ENCODE results near the gene ARID5B.
"Not testable (repeated sequence)": the region's sequence is repeated elsewhere in the genome, so short reads cannot be mapped to it uniquely, and the experiment has no call there.

The ARID5B gene

DNA sequence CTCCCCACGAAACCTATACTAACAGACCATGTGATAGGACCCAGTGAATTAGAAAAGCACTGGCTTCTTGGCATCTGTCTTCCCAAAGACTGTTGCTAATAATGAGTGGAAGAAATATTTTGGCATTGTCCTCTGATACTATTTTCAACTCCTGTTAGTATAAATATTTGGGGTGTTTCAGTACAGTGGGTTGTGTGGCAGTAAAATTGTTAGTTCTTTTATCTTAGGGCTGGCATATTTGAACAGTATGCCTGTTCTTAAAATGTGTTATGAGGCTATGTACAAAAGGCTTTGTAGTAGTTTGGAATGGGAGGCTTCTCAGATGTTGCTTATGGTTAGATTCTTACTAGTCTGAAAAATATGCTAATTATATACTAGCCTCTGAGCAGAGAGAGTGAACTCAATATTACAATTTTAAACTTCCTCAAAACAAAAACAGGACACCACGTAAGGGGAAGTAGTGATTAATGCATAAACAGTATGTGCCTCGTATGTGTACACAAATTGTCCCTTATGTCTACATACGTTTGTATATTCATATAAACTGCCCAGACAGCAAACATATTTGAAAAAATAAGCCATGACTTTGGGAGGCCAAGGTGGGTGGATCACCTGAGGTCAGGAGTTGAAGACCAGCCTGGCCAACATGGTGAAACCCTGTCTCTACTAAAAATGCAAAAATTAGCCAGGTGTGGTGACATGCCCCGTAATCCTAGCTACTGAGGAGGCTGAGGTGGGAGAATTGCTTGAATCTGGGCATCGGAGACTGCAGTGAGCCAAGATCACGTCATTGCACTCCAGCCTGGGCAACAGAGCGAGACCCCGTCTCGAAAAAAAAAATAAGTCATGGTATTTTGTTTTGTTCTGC lies 115.4 kb downstream of the ARID5B start:
- no peak for DNase-seq (ENCODE audit: low read depth, low spot score)

DNA sequence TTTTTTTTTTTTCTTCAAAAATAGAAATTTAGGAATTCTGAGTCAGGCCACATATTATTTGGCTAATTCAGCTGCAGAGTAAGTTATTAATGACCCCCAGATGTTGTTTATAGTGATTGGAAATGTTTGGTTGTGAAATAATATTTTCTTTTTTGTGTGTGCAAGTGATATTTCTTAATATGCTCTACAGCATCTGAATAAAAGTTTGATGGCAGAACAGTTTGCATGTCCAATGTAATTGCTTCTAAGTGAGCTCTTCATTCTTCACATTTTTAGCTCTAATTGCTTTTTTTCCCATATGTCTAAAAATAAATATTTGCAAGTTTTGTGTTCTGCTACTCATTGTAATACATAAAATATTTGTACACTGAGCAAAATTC lies 116.0 kb downstream of the ARID5B start:
- DNase-seq (ENCODE audit: low read depth, low spot score), result no peak

DNA sequence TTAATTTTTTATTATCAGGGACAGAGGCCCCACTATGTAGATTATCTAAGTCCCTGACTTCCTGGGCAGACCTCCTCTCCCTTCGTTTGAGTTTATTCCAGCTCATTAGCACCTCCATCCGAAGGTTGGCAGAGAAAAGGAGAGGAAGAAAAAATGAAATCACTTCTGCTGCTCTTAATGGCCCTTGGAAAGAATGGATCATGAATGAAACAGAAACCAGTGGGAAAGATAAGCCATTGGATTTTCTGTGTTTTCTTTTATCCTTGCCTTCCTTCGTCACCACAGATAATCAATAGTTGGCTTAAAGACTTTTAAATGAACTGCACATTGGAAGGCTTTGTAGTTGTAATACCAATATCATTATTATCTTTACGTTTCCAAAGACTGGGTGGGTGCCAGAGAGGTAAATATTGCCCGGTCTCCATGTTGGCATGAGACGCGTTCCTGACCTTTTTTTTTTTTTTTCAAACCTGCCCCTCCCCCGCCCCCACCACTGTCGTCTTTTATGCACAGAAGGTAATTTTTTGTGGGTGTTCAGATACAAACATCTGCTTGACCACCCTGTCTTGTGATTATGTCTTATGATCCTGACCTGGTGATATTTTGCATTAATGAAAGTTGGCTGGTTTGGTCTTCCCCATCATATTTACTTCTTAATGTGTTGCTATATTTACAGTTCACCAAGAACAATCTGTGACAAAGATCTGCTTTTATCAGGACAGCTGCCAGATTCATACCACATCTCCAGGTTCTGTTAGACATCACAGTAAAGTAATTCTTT lies 116.8 kb downstream of the ARID5B start:
- no peak for DNase-seq (ENCODE audit: low read depth, low spot score)

- no peak for DNase-seq (ENCODE audit: low read depth, low spot score)
Observed at GRCh38 chr10:62019013-62019684, 117.7 kb downstream of the ARID5B start.

GRCh38 chr10:62019685-62020359 lies 118.3 kb downstream of the ARID5B start:
- DNase-seq (ENCODE audit: low read depth, low spot score), result no peak

- DNase-seq (ENCODE audit: low read depth, low spot score), result no peak
Observed at GRCh38 chr10:62021128-62021665, 119.7 kb downstream of the ARID5B start.

DNA sequence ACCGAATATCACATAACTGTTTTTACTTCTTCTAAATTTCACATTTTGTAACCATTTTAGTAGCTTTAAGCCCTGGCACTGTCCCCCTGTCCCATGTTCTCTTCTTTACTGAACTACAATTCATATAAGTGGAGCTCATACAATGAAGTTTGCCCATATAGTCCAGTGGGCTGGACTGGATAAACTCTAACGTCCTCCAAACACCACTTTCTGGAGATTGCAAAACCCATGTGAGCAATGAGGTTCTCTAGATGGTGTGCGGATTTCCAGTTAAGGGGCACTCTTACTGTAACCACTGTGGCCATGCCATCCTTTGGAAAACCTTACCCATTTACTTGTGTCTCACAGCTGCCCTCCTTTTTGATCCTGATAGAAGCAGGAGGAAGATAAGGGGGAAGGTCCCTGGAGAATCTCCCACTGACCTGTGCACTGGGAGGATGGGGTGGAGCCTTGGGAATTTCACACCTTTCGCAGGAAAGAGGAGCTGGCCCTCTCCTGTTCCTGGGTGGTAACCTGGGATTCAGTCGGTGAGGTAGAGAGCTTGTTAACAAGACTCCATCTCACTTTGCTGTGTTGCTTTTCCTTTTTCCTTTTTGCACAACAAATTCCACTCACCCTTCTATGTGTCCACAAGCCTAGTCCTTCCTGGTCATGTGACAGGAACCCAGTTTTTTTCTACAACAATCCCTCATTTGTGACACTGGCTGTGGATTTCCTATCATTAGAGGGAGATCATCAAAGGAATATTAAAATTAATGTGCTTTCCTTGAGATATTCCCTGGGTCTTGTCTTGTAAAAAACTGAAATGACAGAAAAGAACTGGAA lies 120.7 kb downstream of the ARID5B start:
- DNase-seq (ENCODE audit: low read depth, low spot score), result no peak

- DNase-seq (ENCODE audit: low read depth, low spot score), result no peak
Observed at GRCh38 chr10:62022830-62023229, 121.3 kb downstream of the ARID5B start.

GRCh38 chr10:62023329-62023728 lies 121.8 kb downstream of the ARID5B start:
- DNase-seq (ENCODE audit: low read depth, low spot score), result no peak

- no peak for DNase-seq (ENCODE audit: low read depth, low spot score)
Observed at GRCh38 chr10:62024026-62024701, 122.7 kb downstream of the ARID5B start.

DNA sequence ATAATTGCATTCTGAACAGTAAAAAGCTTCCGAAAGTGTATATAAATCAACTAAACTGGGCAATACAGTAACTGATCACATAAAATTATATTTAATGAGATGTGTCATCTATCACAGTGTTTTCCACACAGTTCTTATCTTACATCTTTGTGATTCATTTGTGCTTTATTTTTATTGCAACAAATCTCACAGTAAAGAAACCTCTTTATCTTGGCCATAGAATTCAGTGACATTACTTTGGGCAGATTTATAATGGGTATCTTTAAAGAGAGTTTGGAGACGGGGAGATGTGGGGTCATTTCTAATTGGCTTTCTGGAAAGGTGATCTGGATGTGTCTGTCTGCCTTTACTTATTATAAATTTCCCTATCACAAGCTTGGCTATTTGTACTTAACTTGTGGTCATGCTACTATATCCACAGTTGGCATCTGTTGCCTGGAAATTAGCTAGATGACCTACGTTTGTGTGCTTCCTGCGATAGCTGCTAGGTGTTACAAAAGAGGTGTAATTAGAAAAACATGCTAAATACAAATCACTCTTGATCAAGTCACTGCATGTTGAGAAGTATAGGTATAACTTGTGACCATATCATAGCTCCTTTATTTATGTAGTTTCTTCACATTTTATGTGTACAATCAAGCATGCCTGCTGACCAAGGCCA lies 123.8 kb downstream of the ARID5B start:
- no peak for DNase-seq (ENCODE audit: low read depth, low spot score)

DNA sequence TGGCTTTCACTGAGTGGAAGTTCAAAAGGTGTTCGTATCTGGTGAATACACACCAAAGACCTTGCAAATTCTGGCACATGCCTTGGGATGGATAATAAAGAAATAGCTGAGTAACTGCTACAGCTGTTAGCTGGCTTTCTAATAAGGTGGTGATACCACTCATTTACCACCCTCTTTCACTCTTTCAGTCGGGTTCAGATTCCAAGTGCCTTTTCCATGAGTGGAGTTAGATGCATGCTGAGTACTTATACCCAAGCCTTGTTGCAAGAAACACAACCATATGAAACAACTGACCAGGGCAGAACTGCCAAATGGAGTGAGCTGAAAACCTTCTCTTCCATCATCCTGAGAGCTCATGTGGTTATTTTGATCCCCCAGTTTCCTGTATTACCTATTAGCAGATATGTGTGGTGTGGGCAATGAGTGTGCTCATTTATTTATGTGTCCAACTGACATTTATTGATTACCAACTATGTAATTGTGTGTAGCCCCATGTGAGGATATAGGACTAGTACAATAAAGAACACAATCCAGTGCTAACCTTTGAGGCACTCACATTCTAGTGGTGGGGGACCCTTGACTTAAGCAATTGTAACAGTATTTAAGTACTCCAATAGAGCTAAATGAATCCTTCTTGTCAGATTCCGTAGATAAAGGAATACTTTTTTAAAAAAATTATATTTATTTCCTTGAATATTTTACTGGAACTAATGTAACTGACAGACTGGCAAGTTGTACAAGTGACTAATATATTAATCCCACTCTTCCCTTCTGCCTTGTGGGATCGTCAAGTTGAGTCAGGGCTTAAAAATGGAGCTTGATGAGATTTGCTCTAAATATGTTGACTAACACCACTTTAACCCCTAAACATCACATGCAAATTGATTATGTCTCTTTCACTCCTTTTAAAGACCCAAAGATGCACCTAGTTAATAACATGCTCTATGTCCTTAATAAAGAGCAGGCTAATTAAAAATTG lies 124.7 kb downstream of the ARID5B start:
- no peak for DNase-seq (ENCODE audit: low read depth, low spot score)

- no peak for DNase-seq (ENCODE audit: low read depth, low spot score)
Observed at GRCh38 chr10:62027841-62028501, 126.5 kb downstream of the ARID5B start.

DNA sequence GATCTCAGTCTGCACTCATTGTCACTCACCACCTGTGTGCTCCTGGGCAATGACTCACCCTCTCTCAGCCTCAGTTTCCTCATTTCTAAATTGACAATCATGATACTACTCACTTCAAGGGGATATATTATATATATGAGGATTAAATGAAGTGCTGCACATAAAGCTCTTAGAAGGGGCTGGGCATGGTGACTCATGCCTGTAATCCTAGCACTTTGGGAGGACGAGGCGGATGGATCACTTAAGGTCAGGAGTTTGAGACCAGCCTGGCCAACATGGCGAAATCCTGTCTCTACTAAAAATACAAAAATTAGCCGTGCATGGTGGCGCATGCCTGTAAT lies 127.0 kb downstream of the ARID5B start:
- not testable (repeated sequence) for DNase-seq (ENCODE audit: low read depth, low spot score)

DNA sequence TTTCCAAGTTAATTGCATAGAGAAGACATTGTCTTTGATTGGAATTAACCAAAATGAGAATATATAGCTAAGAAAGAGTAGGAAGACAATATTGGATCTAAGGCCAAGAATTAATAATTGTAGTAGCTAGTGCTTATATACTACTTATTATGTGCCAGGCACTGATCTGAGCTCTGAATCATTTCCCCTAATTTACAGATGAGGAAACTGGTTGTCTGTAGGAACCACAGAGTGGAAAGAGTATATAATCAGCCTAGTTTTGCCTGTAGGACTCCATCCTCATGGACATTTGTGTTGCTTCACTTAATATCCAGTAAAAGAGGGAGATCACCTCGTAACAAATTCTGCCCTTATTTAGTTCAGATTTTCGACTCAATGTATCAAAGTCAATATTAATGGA lies 127.9 kb downstream of the ARID5B start:
- no peak for DNase-seq (ENCODE audit: low read depth, low spot score)

GRCh38 chr10:62031507-62031906 lies 130.0 kb downstream of the ARID5B start:
- DNase-seq (ENCODE audit: low read depth, low spot score), result no peak

DNA sequence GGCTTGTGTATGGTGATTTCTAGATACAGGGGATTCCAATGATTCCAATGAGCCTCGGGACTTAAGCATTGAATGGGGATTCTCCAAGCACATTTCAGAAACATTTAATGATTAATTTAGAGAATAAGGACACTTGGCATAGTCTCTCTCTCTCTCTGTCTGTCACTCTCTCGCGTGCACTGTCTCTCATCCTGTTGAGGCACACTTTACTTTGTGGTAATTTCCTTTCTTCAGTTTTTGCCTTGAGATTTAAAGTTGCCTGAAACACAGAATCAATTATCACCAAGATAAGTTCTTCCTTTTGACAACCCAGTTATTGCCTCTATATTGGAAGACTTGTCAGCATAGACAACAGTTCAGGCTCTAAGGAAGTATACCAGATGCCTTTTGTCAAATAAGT lies 131.6 kb downstream of the ARID5B start:
- no peak for DNase-seq (ENCODE audit: low read depth, low spot score)

- DNase-seq (ENCODE audit: low read depth, low spot score), result no peak
Observed at GRCh38 chr10:62034096-62034640, 132.7 kb downstream of the ARID5B start.
